H1 (cell line): Measurements from ENCODE around the gene UBASH3B. TPM values are rescaled to one million over a fixed set of nuclear protein-coding genes. Genes with fewer than 3 reads are reported as not detected.

Source experiments
- CREB1 ChIP-seq: IDR thresholded peaks from 2 replicates; pipeline ENCODE4 v1.6.1; 2012; ENCODE audit warnings: inconsistent platforms
- E2F6 ChIP-seq: IDR thresholded peaks from 2 replicates; pipeline ENCODE4 v1.6.1; 2012; ENCODE audit warnings: inconsistent platforms
- JUND ChIP-seq: IDR thresholded peaks from 2 replicates; pipeline ENCODE4 v1.6.1; 2011; ENCODE audit warnings: mild to moderate bottlenecking, improper control_type of control experiment, low read length
- KDM5A ChIP-seq: fragments of 200-600 bp; IDR thresholded peaks from 2 replicates; pipeline ENCODE4 v1.7.1; 2012; ENCODE audit warnings: mild to moderate bottlenecking, low read length, inconsistent platforms, mixed read lengths
- MAFK ChIP-seq: IDR thresholded peaks from 2 replicates; pipeline ENCODE4 v1.6.1; 2012; ENCODE audit warnings: low read depth, mild to moderate bottlenecking, improper control_type of control experiment, low read length
- polyA plus RNA-seq, 7 experiments: library from polyadenylated mRNA; depleted of rRNA in 3 of 7; stranded (reverse) in 5 of 7; unstranded in 2 of 7; fragments of >200 nt in 5 of 7; fragments of 200-250 nt in 2 of 7; gene quantifications; 1 replicate in 5 of 7; 2 replicates in 1 of 7; 4 replicates in 1 of 7; pipeline versions ENCODE4 v1.2.1 to v1.2.3, GENCODE V29; 2011 to 2013; ENCODE audit warnings: missing spikeins in 2 of 7, mixed read lengths in 2 of 7
- total RNA-seq: library from RNA; stranded (reverse); fragmentation: NEBNext Ultra II Directional; extraction: Animal tissue kit (Norgen Biotek cat#: 25700); gene quantifications from 2 replicates; pipeline ENCODE4 v1.2.1, GENCODE V29; 2021

The UBASH3B gene
- total and polyA plus RNA-seq, 2 of the 8 experiments (the other 6 are each of a cell fraction or from before 2014, with no cell fraction given) = 7.5 to 9.5 TPM

- TF ChIP-seq JUND (no peak), E2F6 (no peak), MAFK (no peak), KDM5A (no peak), CREB1 (no peak)
Measured at GRCh38 chr11:122853261-122853660, 197.7 kb downstream of the UBASH3B start (continued).
